Ascending aorta (tissue), 2 donors: ENCODE measurements around the gene UXS1. TPM values are rescaled to one million over a fixed set of nuclear protein-coding genes. Genes with fewer than 3 reads are reported as not detected.

Experiments
- DNase-seq, 2 donors: peaks; one replicate each; pipeline ENCODE4 v3.0.0-alpha.2; 2019; ENCODE audit warnings: low spot score in 2 of 2
- H3K27ac ChIP-seq, 2 donors: fragments of 200-600 bp; sonication (generic); one replicate each; pipeline ENCODE4 v1.5.1; 2016 to 2017; ENCODE audit warnings: mild to moderate bottlenecking in 1 of 2
- H3K27me3 ChIP-seq: fragments of 200-600 bp; sonication (generic); one replicate; pipeline ENCODE4 v1.5.1; 2017
- H3K36me3 ChIP-seq, 2 donors: fragments of 200-600 bp; sonication (generic); one replicate each; pipeline ENCODE4 v1.5.1; 2016
- H3K4me1 ChIP-seq, 2 donors: fragments of 200-600 bp; sonication (generic); one replicate each; pipeline ENCODE4 v1.5.1; 2016 to 2017; ENCODE audit warnings: mild to moderate bottlenecking in 1 of 2
- H3K4me3 ChIP-seq, 2 donors: fragments of 200-600 bp; sonication (generic); one replicate each; pipeline ENCODE4 v1.5.1; 2016 to 2017; ENCODE audit warnings: mild to moderate bottlenecking in 1 of 2
- H3K9me3 ChIP-seq, 2 donors: fragments of 200-600 bp; sonication (generic); one replicate each; pipeline ENCODE4 v1.5.1; 2016
- intact Hi-C: fragments of 100-400 bp; cut with DNase I; formaldehyde crosslinking; loops from one replicate; pipeline ENCODE4 v1.15.1; 2023
- total RNA-seq: library from RNA; depleted of rRNA; stranded (reverse); fragments of >200 nt; gene quantifications from one replicate; pipeline ENCODE4 v1.1.0, GENCODE V29; 2016
- TF ChIP-seq, protein P1 (sequence below), 3 experiments: fragments of 200-600 bp in 2 of 3; fragments of 450-650 bp in 1 of 3; sonication (generic) in 2 of 3; IDR thresholded peaks; one replicate each; pipeline ENCODE4 v1.5.1; 2016 to 2019; ENCODE audit warnings: antibody characterized with exemption in 3 of 3, mild to moderate bottlenecking in 1 of 3, moderate library complexity in 1 of 3

The UXS1 gene
- total RNA-seq, 1 donor from 2014 or later = 146 TPM

DNA sequence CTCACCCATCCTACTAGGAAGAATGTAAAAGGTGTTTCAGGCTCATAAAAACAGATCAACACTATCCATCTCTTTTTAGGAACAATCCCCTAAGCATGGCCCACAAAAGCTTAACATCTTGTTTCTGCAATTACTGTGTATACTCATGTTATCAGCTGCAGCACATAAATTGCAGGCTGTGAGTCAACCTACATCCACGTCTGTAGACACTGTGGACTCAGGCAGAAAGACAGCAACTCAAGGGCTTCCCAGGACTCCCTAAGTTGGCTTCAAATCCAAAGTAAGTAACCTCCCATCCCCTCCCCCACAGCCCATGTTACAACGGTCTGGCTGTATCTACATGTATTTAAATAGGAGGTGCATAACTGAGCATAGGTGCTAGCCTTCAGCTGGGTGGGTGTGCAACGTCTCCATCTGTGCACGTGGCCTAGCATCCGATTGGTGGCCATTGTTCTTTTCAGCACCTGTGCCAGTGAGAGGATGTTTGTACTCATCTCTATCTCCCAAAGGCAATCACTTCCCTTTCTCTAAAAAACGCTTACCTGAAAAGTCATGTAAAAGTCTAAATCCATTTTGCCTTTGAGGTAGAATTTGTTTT, 30.1 kb downstream of the UXS1 start:
- Histone ChIP-seq H3K9me3 (no peaks in the 10 kb centered on the region), H3K4me1 (no peaks in the 10 kb centered on the region), H3K36me3 (peaks cover 3 to 20% of the 10 kb centered on the region in 2 donors), H3K27me3 (no peaks in the 10 kb centered on the region), H3K4me3 (no peak overlapping the region), H3K27ac (no peak overlapping the region)
- intact Hi-C loops = no loop called here
- DNase-seq = no peak
- TF ChIP-seq, protein P1, sequence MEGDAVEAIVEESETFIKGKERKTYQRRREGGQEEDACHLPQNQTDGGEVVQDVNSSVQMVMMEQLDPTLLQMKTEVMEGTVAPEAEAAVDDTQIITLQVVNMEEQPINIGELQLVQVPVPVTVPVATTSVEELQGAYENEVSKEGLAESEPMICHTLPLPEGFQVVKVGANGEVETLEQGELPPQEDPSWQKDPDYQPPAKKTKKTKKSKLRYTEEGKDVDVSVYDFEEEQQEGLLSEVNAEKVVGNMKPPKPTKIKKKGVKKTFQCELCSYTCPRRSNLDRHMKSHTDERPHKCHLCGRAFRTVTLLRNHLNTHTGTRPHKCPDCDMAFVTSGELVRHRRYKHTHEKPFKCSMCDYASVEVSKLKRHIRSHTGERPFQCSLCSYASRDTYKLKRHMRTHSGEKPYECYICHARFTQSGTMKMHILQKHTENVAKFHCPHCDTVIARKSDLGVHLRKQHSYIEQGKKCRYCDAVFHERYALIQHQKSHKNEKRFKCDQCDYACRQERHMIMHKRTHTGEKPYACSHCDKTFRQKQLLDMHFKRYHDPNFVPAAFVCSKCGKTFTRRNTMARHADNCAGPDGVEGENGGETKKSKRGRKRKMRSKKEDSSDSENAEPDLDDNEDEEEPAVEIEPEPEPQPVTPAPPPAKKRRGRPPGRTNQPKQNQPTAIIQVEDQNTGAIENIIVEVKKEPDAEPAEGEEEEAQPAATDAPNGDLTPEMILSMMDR (IDR thresholded peaks at IDR 0.05) = no peak

DNA sequence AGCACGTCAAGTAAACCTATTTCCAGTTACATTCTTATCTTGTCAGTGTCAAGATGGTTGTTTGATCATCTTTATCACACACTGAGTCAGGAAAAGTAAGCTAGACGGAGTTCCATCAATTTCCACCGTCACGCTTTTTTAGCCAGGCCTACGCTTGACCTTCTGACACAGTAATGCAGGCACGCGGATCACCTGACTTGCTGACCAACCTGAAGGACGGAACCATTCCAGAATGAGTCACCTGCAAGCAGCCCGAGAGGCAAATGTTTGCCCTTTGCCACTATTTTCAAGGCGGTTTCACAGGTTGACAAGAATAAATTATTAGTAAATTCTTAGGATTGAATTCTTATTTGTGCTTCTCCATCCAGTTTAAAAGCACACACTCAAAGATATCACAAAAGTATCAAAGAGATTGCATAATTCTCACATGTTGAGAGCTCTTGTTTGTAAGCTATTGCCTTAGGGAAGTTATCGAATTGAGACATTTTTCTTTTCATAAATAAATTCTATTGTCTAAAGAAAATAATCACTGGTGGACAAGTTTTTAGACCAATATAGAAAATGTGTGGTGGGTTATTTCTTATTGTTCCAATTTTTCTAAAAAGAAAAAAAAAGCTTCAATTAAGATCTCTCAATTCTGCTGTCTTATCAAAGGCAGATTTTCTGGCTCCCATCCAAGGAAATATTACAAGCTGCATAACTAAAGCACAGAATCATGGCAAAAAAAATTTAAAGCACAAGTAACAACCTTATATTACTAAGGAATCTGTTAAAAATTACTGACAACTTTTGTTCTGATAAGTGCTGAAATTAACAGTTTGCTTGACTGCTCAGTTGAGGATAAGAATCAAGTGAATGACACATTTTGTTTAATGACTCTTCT, 31.9 kb downstream of the UXS1 start:
- H3K9me3 ChIP-seq = no peaks in the 10 kb centered on the region
- intact Hi-C loops = no loop called here
- H3K27ac ChIP-seq = no peak overlapping the region
- TF ChIP-seq, protein P1 (IDR thresholded peaks at IDR 0.05) = no peak
- H3K4me1 ChIP-seq = no peaks in the 10 kb centered on the region
- H3K27me3 ChIP-seq = no peaks in the 10 kb centered on the region
- peaks cover 3 to 32% of the 10 kb centered on the region in 2 donors for H3K36me3 ChIP-seq
- no peak overlapping the region for H3K4me3 ChIP-seq
- DNase-seq = no peak

DNA sequence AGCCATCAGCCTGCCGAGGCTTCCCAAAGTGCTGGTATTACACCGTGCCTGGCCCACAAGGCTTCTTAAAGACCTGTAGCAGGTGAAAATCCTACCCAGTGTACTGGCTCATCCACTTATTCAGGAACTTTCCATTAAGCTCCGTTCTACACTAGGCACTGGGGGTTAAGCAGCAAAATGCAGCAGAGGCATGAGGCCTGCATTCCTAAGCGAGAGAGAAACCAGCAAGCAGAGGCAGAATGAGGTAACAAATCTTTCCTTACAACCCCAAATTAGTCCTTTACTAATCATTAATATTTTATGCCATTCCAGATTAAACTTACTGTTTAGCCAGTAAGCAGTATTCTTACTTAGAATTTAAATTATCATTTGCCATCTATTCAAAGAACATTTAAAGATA, 32.8 kb downstream of the UXS1 start:
- H3K36me3 ChIP-seq = peaks cover 6 to 38% of the 10 kb centered on the region in 2 donors
- H3K27ac ChIP-seq = no peak overlapping the region
- no peak for DNase-seq
- no peaks in the 10 kb centered on the region for H3K27me3 ChIP-seq
- H3K4me3 ChIP-seq = no peak overlapping the region
- TF ChIP-seq, protein P1 (IDR thresholded peaks at IDR 0.05) = no peak
- intact Hi-C loops = no loop called here
- H3K4me1 ChIP-seq = no peaks in the 10 kb centered on the region
- H3K9me3 ChIP-seq = no peaks in the 10 kb centered on the region

DNA sequence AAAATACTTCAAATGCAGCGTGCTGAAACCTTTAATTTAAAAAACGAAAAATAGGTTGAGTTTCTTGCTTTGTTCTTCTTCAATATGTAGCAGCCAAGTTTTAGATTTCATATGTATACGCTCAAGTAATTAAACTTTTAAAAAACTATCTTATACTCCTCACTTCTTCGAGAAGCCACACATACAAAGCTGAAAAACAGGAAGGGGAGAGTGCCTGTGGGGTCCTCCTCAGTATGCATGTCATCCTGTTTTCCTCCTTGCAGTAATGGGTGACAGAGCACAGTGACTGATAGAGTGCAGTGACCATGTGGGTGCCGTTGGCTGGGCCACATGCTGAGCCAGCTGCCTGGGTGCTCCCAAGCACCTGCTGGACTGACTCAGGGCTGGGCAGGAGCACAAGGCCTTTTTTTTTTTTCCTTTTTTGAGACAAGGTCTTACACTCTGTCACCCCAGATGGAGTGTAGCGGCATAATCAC, 33.3 kb downstream of the UXS1 start:
- Histone ChIP-seq H3K36me3 (peaks cover 9 to 39% of the 10 kb centered on the region in 2 donors), H3K9me3 (no peaks in the 10 kb centered on the region), H3K27ac (no peak overlapping the region), H3K27me3 (no peaks in the 10 kb centered on the region), H3K4me3 (no peak overlapping the region), H3K4me1 (no peaks in the 10 kb centered on the region)
- TF ChIP-seq, protein P1 (IDR thresholded peaks at IDR 0.05) = no peak
- no peak for DNase-seq
- intact Hi-C loops = no loop called here

DNA sequence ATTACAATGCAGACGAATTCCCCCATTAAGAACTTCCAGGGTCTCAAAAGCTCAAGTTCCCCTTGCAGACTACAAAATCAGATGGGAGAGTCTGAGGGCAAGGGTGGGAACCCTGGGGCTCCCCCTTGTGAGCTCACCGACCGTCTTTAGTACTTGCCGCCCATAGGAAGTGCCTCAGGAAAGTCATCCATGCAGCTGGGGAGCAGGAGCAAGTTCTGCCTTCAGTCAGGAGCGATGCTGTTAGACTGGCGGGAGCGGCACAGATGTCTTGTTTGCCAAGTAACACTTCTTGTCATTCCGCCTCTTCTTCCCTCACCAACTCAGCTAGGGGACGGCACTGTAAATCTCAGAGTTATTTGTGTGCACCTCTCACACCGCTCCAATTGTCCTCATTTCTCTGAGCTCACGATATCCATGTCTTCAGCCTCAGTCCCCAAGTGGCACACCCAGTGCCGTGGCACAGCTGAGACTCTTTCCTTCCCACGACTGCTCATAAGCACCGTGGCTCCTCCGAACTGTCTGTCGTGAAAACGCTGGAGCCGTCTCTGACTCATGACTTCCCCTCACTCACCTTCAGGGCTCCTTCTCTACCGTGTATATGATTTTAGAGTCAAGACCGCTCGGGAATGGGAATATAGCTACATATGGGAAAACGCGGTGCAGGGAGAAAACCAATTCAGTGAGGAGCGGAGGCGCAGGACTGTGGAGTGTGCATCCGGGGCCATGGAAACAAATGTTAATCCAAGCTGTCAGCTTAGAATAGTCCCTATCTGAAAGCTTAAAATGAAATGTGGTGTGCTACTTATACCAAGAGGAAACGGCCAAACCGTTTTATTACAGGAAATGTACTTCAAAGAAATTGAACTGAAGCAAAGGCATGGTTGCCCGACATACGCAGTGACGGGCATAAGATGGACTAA, 34.0 kb downstream of the UXS1 start:
- TF ChIP-seq, protein P1 (IDR thresholded peaks at IDR 0.05) = no peak
- peak overlapping the region in 1 of 2 donors; percentile 6 for H3K4me3 ChIP-seq
- no peaks in the 10 kb centered on the region for H3K4me1 ChIP-seq
- no peaks in the 10 kb centered on the region for H3K27me3 ChIP-seq
- intact Hi-C loops = loop anchor here (5.0 kb wide), 1 partner anchor 72 kb away; no protein-coding TSS in a partner anchor
- DNase-seq = no peak
- H3K27ac ChIP-seq = no peak overlapping the region
- H3K9me3 ChIP-seq = peaks cover 0 to 4% of the 10 kb centered on the region in 2 donors
- H3K36me3 ChIP-seq = peaks cover 9 to 43% of the 10 kb centered on the region in 2 donors
